HG03521 (cell line): ENCODE data around the gene CBY3.
"Not testable (repeated sequence)": the region's sequence is repeated elsewhere in the genome, so short reads cannot be mapped to it uniquely, and the experiment has no call there.

ENCODE experiments used
- ATAC-seq: cut with Tn5 transposase; IDR thresholded peaks from one replicate; pipeline ENCODE4 v1.9.1; 2021; ENCODE audit warnings: mild to moderate bottlenecking, moderate library complexity; ENCODE audit not compliant: unreplicated experiment

The CBY3 gene

DNA sequence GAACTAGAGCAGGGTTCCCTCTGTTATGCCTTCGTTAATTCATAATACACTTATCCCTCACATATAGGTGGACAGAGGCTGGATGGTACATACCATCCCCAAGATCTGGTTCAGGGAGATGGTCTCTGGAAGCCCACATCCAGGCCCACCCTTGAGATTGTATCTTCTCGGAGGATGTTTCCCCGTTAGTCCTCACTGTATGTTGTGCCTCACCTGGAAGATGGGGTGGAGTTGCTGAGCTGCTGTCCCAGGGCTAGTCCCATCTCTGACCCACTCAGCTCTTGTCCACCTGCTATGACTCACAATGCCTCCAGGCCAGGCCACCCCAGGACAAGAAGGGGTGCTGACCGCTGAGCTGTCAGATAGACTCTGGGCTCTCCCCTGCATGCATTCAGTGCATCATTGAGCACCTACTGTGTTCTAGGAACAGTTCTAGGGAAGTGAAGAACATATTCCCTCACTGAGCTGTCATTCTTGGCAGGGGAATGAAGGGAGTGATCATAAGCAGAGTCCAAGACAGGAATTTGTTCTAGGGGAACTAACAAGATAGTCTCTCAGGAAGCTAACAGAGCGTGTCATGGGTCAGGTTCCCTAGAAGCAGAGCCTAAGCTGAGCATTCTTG lies at the start of gene CBY3:
Gene CBY3 (minus strand): TSS at position 255 of the 622 bp plus-strand sequence. CDS start 116 bp downstream, at position 139.
- ATAC-seq: no peak

DNA sequence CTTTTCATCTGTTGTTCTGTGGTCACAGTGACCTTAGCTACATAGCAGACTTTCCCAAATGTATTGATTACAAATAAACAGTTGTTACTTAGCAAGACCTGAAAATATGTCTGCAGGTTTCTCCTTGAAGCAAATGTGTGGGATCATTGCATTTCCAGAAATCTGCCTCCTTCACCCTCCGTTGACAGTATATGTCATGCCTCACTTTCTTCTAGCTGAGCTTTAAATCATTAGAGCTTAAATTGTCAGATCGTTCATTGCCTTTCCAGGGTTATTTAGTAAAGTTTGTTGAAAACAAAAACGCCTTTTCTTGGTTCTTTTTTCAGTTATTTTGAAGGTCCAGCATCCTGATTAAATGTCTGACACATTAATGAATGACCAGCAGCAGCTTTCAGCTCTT lies 49.5 kb upstream of the CBY3 start:
- no peak for ATAC-seq

DNA sequence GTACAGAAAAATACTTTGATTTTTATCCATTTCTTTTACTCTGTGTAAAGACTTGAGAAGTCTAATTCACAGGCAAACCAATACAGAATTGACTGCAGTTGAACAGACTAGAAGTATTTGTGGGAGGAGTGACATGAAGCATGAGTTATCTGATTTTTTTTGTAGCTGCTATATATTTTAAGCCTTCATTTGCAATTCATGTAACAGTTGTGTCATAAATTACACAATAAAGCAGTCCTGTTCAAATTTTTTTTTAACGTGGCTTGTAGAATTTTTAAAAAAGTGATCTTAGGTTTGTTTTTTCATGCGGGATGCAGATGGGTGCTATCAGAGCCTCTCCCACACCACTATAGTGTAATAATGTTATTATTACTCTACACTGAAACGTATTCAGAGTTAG lies 48.9 kb upstream of the CBY3 start:
- no peak for ATAC-seq

DNA sequence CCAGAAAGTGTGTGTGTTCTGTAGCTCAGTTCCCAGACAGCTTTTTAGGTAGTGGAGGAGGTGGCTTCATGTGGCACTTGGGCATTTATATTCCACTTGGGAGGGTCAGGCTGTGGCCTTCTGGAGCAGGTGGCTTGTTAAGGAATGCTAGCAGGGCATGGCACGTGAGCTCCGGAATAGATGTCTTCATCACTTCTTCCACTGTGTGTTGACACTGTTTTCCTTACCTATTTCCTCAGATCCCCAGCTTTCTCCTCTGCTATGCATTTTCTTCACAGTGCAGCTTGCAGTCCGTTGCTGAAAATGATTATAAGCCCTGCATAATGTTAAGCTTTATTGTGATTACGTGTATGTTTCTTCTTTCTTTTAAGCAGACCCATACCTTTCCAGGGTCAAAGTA lies 48.5 kb upstream of the CBY3 start:
- ATAC-seq: no peak

DNA sequence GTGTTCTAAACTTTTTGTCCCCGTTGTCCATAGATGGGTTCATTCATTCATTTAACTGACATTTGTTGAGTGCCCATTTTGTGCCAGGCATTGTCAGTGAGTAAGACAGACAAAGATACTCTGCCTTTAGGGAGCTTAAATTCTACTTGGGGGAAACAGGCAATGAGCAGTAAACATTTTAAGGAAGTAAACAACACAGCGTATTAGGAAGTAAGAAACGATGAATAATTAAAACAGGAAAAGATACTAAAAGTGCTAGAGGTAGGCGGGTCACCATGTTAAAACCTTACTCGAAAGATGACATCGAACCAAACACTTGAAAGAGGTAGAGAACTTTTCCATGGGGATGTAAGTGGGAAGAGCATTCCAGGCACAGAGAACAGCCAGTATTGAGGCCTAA lies 46.3 kb upstream of the CBY3 start:
- ATAC-seq: no peak

DNA sequence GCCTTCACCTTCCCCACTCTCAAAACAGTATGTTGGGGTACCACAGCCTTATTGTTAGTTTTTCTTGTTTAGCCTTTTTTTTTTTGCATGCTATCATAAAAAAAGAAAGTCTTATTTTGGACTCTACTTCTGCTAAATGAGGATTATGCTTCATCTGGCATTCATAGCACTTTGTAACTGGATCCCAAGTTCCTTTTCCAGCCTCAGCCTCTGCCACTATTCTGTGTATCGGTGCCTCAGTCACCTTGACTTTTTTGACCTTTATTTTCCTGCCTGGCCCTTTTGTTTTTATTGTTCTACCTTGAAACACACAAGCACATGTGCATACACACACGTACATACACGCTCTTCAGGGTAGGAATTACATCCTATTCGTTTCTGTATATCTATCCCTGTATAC lies 43.3 kb upstream of the CBY3 start:
- no peak for ATAC-seq

DNA sequence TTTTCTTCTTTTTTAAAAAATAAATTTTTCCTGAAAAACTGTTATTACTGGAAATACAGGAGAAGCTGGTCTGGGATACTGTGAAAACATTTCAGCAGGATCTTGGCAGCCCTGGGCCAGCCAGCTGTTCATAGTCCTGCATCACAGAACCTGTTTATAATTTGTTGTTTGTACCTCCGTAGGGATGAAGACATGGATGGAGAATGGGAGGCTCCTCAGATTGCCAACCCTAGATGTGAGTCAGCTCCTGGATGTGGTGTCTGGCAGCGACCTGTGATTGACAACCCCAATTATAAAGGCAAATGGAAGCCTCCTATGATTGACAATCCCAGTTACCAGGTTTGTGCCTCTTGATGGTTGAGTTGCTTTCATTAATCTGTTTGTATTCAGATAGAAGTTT lies 39.4 kb upstream of the CBY3 start:
- ATAC-seq: no peak

DNA sequence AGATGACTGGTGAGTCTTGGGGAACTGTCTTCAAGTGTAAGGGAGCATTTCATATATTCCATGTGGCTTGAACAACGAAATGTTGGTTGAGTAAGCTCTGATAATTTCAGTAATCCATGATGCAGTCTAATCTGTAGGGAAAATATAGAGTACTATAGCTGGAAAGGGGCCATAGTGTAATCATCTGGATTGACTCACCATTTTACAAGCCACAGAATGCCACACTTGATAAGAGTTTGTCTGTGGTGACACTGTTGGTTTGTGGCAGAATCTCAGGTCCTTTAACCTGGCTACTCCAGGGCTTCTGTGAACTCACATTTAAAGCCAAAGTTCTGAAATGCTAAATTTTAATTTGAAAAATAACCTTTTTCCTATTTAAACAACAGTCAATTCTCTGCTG lies 35.5 kb upstream of the CBY3 start:
- ATAC-seq: no peak

DNA sequence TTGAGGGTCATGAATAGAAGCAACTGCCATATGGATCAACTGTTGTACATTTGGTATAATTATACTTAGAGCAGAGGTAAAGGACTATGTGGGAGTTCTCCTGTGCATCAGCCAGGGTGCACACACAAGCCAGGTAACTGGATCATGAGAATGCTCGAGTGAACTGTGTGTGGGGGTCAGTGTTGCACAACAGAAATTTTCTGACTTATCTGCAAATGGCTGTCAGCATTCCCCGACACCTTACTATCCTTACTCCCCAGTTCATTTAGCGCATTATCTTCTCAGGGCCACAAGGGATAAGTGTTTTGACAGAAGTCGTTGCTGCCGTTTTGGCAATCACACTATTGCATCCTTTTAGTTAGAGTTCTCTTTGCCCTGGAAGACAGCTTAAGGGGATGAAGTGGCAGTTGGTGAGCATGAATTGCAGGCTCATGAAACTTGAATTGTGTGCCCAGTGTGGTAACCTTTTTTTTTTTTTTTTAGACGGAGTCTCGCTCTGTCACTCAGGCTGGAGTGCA lies 19.6 kb upstream of the CBY3 start:
- no peak for ATAC-seq

DNA sequence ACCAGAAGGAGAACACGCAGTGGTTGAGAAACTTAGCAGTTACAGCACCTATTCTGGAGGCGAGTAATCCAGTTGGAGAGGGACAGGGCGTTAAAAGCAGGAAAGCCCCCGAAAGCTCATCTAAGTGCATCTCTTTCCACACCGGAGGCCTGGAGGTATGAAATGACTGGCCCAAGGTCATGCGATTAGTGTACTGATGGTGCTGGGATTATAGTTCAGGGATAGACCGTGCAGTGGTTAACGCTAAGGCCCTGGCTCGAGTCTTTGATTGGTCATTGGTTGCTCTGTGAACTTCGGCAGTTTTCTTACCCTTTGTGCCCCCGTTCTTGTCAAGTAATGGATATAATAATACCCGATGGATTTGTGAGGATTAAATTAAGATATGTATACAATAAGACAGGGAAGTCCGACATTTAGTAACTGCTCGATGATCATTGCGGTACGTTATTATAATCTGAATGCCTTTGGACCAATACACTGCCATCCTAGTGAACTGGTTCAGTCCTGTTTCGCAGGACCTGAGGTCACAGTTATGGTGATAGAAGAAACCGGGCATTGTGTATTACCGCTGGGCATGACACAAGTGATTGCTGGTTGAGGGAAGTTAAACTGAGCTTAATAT lies 18.9 kb upstream of the CBY3 start:
- no peak for ATAC-seq

DNA sequence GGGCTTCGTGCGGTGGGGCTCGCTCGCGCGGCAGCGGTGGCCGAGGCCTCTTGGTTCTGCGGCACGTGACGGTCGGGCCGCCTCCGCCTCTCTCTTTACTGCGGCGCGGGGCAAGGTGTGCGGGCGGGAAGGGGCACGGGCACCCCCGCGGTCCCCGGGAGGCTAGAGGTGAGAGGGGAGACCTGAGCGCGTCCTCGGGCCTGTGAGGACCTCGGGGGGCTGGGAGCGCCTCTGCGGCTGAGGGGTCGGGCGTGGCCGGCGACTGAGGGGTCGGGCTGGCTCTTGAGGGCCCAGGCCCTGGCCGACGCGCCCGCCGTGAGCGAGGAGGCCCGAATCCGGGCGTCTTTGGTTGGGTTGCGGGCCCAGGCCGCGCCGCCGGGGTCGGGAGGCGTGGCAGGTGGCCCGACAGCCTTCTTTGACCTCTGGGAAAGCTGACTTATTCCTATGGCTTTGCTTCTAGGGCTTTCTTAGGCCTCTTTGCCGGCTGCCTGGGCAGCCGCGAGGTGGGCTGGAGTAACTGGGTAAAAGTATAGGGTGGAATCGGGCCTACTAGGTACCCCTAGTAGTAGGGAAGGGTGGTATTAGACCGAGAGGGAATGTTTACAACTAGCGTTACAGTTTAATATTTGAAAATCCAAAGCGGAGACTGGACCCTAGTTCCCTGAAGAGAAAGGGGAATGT lies 18.2 kb upstream of the CBY3 start, which contains the start of gene CANX:
Gene CANX (plus strand): TSS at position 33 of the 681 bp plus-strand sequence. CDS start 6,715 bp downstream, outside the sequence.
- ATAC-seq: peak; percentile 6

DNA sequence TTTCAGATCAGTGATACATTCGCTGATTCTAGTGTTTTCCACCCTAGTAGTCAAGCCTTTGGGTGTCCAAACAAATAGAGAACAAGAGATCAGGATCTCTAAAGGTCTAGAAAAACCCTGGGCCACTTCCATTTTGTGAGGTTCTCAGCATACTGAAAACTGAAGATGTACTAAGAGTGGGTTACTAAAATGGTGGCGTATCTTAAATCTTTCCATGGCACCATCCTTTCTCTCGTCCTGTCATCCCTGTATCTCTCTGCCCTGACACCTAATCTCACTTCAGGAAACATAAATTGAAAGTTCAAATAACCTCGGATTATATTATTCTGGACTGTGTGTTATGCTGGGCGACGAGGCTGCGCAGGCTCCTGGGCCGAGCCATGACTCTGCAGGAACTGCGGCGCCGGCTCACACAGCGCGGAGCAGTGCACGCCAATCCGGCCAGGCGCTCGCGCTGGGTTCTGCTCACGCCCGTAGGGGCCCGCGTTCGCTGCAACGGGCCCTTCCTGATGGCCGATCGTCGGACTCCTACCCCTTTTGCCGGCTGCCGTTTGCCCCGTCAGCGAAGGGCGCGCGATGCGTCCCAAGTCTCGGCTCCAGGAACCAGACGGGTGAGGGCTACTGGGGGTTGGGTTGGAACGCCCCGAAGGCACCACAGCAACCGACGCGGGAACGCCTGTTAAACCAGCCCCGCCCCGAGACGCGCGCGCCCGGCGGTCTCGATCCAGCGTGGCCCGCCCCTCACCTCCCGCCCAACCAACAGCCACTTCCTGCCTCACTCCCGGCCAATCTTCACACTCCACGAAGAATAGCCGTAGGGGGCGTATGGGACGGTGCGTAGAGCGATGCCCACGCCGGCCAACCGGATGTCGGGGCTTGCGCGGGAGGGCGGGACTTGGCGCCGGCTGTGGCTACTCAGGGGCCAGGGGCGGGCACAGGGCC lies 17.4 kb upstream of the CBY3 start:
- peak; percentile 91 for ATAC-seq

DNA sequence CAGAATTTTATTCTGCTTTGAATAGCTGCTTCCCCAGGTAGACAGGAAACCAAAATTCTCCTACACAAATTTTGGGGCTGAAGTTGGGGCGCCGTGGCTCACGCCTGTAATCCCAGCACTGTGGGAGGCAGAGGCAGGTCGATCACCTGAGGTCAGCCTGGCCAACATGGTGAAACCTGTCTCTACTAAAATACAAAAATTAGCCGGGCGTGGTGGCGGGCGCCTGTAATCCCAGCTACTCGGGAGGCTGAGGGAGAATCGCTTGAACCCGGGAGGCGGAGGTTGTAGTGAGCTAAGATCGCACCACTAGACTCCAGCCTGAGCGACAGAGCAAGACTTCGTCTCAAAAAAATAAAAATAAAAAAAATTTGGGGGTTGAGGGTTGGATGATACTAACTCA lies 16.7 kb upstream of the CBY3 start:
- not testable (repeated sequence) for ATAC-seq

DNA sequence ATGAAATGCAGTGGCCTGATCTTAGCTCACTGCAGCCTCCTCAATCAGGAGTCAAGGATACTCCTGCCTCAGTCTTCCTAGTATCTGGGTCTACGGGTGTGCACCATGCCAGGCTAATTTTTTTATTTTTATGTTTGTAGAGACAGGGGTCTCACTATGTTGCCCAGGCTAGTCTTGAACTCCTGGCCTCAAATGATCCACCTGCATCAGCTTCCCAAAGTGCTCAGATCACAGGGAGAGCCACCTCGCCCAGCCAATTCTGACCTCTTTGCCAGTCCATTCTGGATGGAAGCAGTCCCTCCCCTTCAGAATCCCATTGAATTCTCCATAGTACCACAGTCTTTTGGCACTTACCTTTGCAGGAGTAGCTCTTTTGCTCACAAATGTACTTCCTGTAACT lies 16.3 kb upstream of the CBY3 start:
- no peak for ATAC-seq

DNA sequence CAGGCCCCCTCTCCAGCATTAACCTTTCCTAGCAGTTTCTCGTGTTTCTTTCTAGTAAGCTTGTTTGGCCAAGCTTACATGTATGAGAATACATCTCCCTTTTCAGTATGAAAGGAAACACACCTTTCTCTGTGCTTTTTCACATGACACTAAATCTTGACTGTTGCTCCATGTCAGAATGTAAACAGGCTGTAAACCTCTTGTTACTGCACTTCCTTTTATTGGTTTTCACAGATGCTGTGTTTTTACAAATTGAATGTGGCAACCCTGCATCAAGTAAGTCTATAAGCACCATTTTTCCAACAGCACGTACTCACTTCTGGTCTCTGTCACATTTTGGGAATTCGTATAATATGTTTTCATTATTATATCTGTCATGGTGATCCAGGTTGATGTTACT lies 15.8 kb upstream of the CBY3 start:
- ATAC-seq: no peak

DNA sequence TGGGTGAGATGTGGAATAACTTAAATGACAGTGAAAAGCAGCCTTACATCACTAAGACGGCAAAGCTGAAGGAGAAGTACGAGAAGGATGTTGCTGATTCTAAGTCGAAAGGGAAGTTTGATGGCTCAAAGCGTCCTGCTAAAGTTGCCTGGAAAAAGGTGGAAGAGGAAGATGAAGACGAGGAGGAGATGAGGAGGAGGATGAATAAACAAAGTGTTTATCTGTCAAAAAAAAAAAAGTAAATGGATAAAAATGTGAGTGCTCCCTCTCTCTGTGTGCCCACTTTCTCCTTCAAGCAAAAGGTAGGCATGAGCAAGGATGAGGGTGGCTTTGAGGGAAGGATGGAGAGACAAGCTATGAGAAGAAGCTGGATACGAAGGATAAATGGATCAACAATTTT lies 13.7 kb upstream of the CBY3 start:
- ATAC-seq: no peak

DNA sequence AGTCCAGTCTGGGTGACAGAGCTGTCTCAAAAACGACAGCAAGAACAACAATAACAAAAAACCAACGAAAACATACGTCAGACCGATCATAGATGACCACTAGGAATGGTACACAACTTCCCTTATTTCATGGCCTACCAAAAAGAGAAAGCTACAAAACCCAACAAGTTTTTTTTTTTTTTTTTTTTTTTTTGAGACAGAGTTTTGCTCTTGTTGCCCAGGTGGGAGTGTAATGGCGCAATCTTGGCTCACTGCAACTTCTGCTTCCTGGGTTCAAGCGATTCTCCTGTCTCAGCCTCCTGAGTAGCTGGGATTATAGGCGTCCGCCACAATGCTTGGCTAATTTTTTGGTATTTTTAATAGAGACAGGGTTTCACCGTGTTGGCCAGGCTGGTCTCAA lies 8.4 kb upstream of the CBY3 start:
- not testable (repeated sequence) for ATAC-seq

DNA sequence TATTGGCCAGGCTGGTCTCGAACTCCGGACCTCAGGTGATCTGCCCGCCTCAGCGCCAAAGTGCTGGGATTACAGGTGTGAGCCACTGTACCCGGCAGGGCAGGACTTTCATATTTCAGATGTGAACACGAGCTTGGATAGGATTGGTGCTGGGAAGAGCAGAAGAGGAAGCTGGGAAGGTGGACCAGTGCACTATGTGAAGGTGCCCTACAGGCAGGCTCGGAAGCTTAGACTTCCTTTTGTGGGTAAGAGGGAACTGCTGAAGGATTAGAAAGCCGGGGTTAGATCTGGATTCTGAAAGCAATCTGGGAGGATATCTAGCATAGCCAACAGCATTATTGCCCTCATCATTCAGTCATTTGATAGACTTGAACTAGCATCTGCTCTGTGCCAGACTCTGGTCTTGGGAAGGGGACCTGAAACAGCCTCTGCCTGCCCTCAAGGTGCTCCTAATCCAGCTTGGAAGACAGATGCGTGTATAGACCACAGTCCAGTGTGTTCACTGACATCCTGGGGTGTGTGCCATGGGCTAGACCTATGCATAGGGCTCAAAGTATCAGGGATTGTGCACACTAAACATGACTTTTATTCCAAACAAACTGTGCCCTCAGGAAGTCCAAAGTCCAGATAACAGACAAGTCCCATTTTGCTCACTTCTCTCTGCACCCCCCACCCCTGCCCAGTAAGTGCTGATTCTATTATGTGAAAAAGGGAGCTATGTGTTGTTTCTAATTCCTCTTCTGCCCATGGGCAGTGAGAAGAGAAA lies 637 bp downstream of the CBY3 start:
- no peak for ATAC-seq

DNA sequence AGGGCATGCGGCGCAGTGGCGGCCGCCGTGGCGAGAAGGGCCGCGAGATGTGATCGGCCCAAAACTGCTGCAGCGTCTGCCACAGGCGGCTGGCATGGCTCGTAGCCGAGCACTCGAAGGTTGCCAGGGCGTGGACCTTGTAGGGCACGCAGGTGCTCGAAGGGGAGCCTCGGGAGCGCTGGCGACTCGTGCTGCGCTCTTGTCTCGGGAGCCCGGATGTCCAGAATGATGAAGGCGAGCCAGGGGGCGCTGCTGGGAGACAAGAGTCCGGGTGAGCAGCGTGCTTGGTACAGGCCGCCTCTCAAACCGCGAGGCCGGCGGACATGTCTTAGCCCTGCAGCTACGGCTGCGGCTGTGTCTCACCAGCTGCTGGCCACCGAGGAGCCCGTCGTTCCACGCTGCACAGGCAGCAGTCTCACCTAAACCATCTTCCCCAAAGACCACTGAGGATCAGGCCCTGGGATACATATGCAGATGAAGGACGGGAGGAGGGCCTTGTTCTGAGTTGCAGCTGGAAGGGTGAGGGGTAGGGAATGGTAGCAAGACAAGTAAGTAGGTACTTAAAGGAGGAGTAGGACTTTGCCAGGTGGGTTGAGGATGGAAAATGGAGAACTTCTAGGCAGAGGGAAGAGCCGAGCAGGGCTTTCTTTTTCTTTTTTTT lies 1.7 kb downstream of the CBY3 start:
- ATAC-seq: peak; percentile 24
